ENCODE results near the gene EXOC2. TPM values are rescaled to one million over a fixed set of nuclear protein-coding genes. Genes with fewer than 3 reads are reported as not detected.

Gene EXOC2
- total and polyA plus RNA-seq, 2 donors (not counting 1 experiment from before 2014, with no cell fraction given) = 12.2 to 45.0 TPM

DNA sequence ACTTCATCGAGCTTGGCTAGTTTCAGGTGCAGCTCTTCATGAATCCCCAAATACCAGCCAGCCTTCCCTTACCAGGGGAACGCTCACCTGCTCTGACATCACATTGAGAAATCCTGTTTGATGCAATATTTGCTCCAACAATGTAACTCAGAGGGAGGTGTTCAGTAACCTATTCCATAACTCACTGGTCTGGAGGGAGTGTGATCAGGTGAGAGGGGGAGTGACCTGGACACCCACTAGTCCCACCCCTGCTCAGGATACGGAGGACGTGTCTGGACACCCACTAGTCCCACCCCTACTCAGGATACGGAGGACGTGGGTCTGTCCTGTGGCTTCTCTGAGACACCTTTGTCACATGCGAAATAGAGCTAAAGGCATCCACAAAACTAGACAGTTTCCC lies 106.4 kb downstream of the EXOC2 start:
- ATAC-seq (ENCODE audit: low read depth) (no peak), DNase-seq (no peak)
- TF ChIP-seq, protein P1, sequence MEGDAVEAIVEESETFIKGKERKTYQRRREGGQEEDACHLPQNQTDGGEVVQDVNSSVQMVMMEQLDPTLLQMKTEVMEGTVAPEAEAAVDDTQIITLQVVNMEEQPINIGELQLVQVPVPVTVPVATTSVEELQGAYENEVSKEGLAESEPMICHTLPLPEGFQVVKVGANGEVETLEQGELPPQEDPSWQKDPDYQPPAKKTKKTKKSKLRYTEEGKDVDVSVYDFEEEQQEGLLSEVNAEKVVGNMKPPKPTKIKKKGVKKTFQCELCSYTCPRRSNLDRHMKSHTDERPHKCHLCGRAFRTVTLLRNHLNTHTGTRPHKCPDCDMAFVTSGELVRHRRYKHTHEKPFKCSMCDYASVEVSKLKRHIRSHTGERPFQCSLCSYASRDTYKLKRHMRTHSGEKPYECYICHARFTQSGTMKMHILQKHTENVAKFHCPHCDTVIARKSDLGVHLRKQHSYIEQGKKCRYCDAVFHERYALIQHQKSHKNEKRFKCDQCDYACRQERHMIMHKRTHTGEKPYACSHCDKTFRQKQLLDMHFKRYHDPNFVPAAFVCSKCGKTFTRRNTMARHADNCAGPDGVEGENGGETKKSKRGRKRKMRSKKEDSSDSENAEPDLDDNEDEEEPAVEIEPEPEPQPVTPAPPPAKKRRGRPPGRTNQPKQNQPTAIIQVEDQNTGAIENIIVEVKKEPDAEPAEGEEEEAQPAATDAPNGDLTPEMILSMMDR (IDR thresholded peaks at IDR 0.05) = no peak
- TF ChIP-seq EZH2 (IDR thresholded peaks at IDR 0.05; ENCODE audit: borderline replicate concordance, insufficient read depth, low read depth, low read length, poor library complexity, severe bottlenecking) = no peak
- WGBS (ENCODE audit: insufficient coverage) = 83% methylated on average over 1 of the region's 7 CpGs
- Mint-ChIP-seq H3K4me3 (no peak overlapping the region), H3K9me3 (ENCODE audit: insufficient read depth) (no peaks in the 10 kb centered on the region), H3K4me1 (no peaks in the 10 kb centered on the region), H3K27me3 (no peaks in the 10 kb centered on the region), H3K27ac (no peak overlapping the region)
- Histone ChIP-seq H3K9ac (ENCODE audit: low read length) (no peak overlapping the region), H4K20me1 (ENCODE audit: control insufficient read depth, insufficient read depth, low read length, poor library complexity, severe bottlenecking) (peaks cover 11% of the 10 kb centered on the region), H2AFZ (ENCODE audit: insufficient read depth, low read depth, low read length, poor library complexity, severe bottlenecking) (no peak overlapping the region), H3K27me3 (replicated peaks in 1 of 4; ENCODE audit: control extremely low read depth in 1 of 4, control insufficient read depth in 3 of 4, insufficient read depth in 4 of 4, low read length in 3 of 4) (no peaks in the 10 kb centered on the region), H3K4me2 (replicated peaks; ENCODE audit: low read depth, low read length, poor library complexity, severe bottlenecking) (no peak overlapping the region), H3K27ac (ENCODE audit: low read length in 2 of 2) (no peak overlapping the region), H3K9me3 (ENCODE audit: control extremely low read depth in 1 of 3, control insufficient read depth in 2 of 3, insufficient read depth in 1 of 3, low read length in 2 of 3) (no peaks in the 10 kb centered on the region), H3K4me3 (ENCODE audit: control extremely low read depth in 1 of 5, extremely low read depth in 1 of 5, insufficient read depth in 1 of 5, low read depth in 2 of 5, low read length in 4 of 5) (no peak overlapping the region), H3K4me1 (ENCODE audit: control insufficient read depth in 2 of 2, insufficient read depth in 2 of 2, low read length in 2 of 2) (no peaks in the 10 kb centered on the region), H3K79me2 (ENCODE audit: control insufficient read depth, insufficient read depth, low read length) (peaks cover 14% of the 10 kb centered on the region), H3K36me3 (replicated peaks in 1 of 2; ENCODE audit: control extremely low read depth in 1 of 2, control insufficient read depth in 1 of 2, extremely low read depth in 1 of 2, insufficient read depth in 2 of 2, low read length in 1 of 2) (peaks cover 3 to 12% of the 10 kb centered on the region in 2 experiments)
- intact Hi-C loops (cut with micrococcal nuclease) = no loop called here
- CTCF ChIA-PET = interaction anchor here (0.9 to 1.2 kb wide), 2 partner anchors 116 to 360 kb away, joined by 3 to 4 read pairs; no protein-coding TSS in a partner anchor
- POLR2A ChIA-PET = no interaction called here

GRCh38 chr6:583635-584034 lies 109.3 kb downstream of the EXOC2 start:
- Histone ChIP-seq H3K27me3 (replicated peaks in 1 of 4; ENCODE audit: control extremely low read depth in 1 of 4, control insufficient read depth in 3 of 4, insufficient read depth in 4 of 4, low read length in 3 of 4) (no peaks in the 10 kb centered on the region), H3K4me2 (replicated peaks; ENCODE audit: low read depth, low read length, poor library complexity, severe bottlenecking) (no peak overlapping the region), H3K79me2 (ENCODE audit: control insufficient read depth, insufficient read depth, low read length) (no peaks in the 10 kb centered on the region), H3K9me3 (ENCODE audit: control extremely low read depth in 1 of 3, control insufficient read depth in 2 of 3, insufficient read depth in 1 of 3, low read length in 2 of 3) (no peaks in the 10 kb centered on the region), H3K27ac (ENCODE audit: low read length in 2 of 2) (no peak overlapping the region), H4K20me1 (ENCODE audit: control insufficient read depth, insufficient read depth, low read length, poor library complexity, severe bottlenecking) (peaks cover 7% of the 10 kb centered on the region), H2AFZ (ENCODE audit: insufficient read depth, low read depth, low read length, poor library complexity, severe bottlenecking) (no peak overlapping the region), H3K4me1 (ENCODE audit: control insufficient read depth in 2 of 2, insufficient read depth in 2 of 2, low read length in 2 of 2) (no peaks in the 10 kb centered on the region), H3K4me3 (ENCODE audit: control extremely low read depth in 1 of 5, extremely low read depth in 1 of 5, insufficient read depth in 1 of 5, low read depth in 2 of 5, low read length in 4 of 5) (no peak overlapping the region), H3K9ac (ENCODE audit: low read length) (no peak overlapping the region), H3K36me3 (replicated peaks in 1 of 2; ENCODE audit: control extremely low read depth in 1 of 2, control insufficient read depth in 1 of 2, extremely low read depth in 1 of 2, insufficient read depth in 2 of 2, low read length in 1 of 2) (peaks cover 2 to 3% of the 10 kb centered on the region in 2 experiments)
- DNase-seq = no peak
- WGBS (ENCODE audit: insufficient coverage) = 95% methylated on average over 5 of the region's 6 CpGs
- no peak for ATAC-seq (ENCODE audit: low read depth)
- ChIA-PET CTCF (interaction anchor here (3.7 kb wide), 1 partner anchor 10 kb away, joined by 23 read pairs; no protein-coding TSS in a partner anchor), POLR2A (no interaction called here)
- no peaks in the 10 kb centered on the region for H3K9me3 Mint-ChIP-seq (ENCODE audit: insufficient read depth)
- no peak for TF ChIP-seq EZH2 (IDR thresholded peaks at IDR 0.05; ENCODE audit: borderline replicate concordance, insufficient read depth, low read depth, low read length, poor library complexity, severe bottlenecking)
- TF ChIP-seq, protein P1 (IDR thresholded peaks at IDR 0.05) = no peak
- intact Hi-C loops (cut with micrococcal nuclease) = no loop called here
- H3K4me1 Mint-ChIP-seq = no peaks in the 10 kb centered on the region
- H3K4me3 Mint-ChIP-seq = no peak overlapping the region
- H3K27me3 Mint-ChIP-seq = no peaks in the 10 kb centered on the region
- no peak overlapping the region for H3K27ac Mint-ChIP-seq

All from B cell (primary cell).